Measurements from ENCODE around the gene GLB1L. TPM values are rescaled to one million over a fixed set of nuclear protein-coding genes. Genes with fewer than 3 reads are reported as not detected.

Gene GLB1L
- total RNA-seq, 1 donor from 2014 or later, result 1.8 TPM

GRCh38 chr2:219279916-219280516, 34.8 kb upstream of the GLB1L start:
- intact Hi-C loops (cut with DNase I), result loop anchor here (1.0 to 10.0 kb wide), 10 partner anchors 9 to 265 kb away; partner anchors contain the start of genes ABCB6, CHPF, DNPEP and GLB1L
- Histone ChIP-seq H3K27ac (peak overlapping the region; percentile 99), H3K4me3 (peak overlapping the region; percentile 87 to 95), H3K4me1 (peaks cover 6 to 34% of the 10 kb centered on the region in 2 donors), H3K9me3 (no peaks in the 10 kb centered on the region), H3K27me3 (no peaks in the 10 kb centered on the region), H3K36me3 (peaks cover 33 to 45% of the 10 kb centered on the region in 2 donors)
- DNase-seq (ENCODE audit: low spot score in 2 of 2), result peak in 1 of 2 donors; percentile 62
- TF ChIP-seq CTCF (IDR thresholded peaks at IDR 0.05), result peak in 1 of 3 experiments; percentile 15

- peak; percentile 98 to 99 for DNase-seq (ENCODE audit: low spot score in 2 of 2)
- TF ChIP-seq CTCF (IDR thresholded peaks at IDR 0.05), result no peak
- Histone ChIP-seq H3K4me1 (peaks cover 7 to 35% of the 10 kb centered on the region in 2 donors), H3K27ac (peak within 1 kb of the TSS; percentile 99), H3K27me3 (no peaks in the 10 kb centered on the region), H3K4me3 (peak within 1 kb of the TSS; percentile 87 to 95), H3K9me3 (no peaks in the 10 kb centered on the region), H3K36me3 (peaks cover 26 to 38% of the 10 kb centered on the region in 2 donors)
- intact Hi-C loops (cut with DNase I), result loop anchor here (1.0 to 10.0 kb wide), 10 partner anchors 10 to 265 kb away; partner anchors contain the start of genes ABCB6, CHPF, DNPEP and GLB1L
These were observed 34.1 kb upstream of the GLB1L start, which contains the start of gene DNAJB2 for GRCh38 chr2:219279151-219279915. Gene DNAJB2 (plus strand): TSS chr2:219279366. CDS start chr2:219279834, 468 bp downstream.

GRCh38 chr2:219278655-219279150, 33.5 kb upstream of the GLB1L start:
- peak in 1 of 3 experiments; percentile 7 for TF ChIP-seq CTCF (IDR thresholded peaks at IDR 0.05)
- H3K4me3 ChIP-seq, result peak overlapping the region; percentile 87 to 95
- no peaks in the 10 kb centered on the region for H3K9me3 ChIP-seq
- H3K27me3 ChIP-seq, result no peaks in the 10 kb centered on the region
- intact Hi-C loops (cut with DNase I), result loop anchor here (1.0 to 10.0 kb wide), 10 partner anchors 11 to 266 kb away; partner anchors contain the start of genes ABCB6, CHPF, DNPEP and GLB1L
- peaks cover 24 to 32% of the 10 kb centered on the region in 2 donors for H3K36me3 ChIP-seq
- H3K4me1 ChIP-seq, result peaks cover 13 to 40% of the 10 kb centered on the region in 2 donors
- DNase-seq (ENCODE audit: low spot score in 2 of 2), result no peak
- H3K27ac ChIP-seq, result peak overlapping the region; percentile 99

- intact Hi-C loops (cut with DNase I), result loop anchor here (2.0 to 10.0 kb wide), 5 partner anchors 59 to 267 kb away; partner anchors contain the start of genes ABCB6, CHPF, DNPEP and TMEM198
- peak overlapping the region; percentile 99 for H3K27ac ChIP-seq
- peak; percentile 97 to 99 (median 99) for TF ChIP-seq CTCF (IDR thresholded peaks at IDR 0.05)
These were observed 32.7 kb upstream of the GLB1L start for GRCh38 chr2:219277703-219278654.

More at GRCh38 chr2:219277703-219278654, 32.7 kb upstream of the GLB1L start:
- peak in 1 of 2 donors; percentile 90 for DNase-seq (ENCODE audit: low spot score in 2 of 2)
- Histone ChIP-seq H3K27me3 (no peaks in the 10 kb centered on the region), H3K4me3 (peak overlapping the region in 1 of 2 donors; percentile 95), H3K4me1 (peaks cover 15 to 41% of the 10 kb centered on the region in 2 donors), H3K36me3 (peaks cover 17 to 25% of the 10 kb centered on the region in 2 donors), H3K9me3 (no peaks in the 10 kb centered on the region)
